D721Med (cell line): ENCODE measurements around the gene KAZALD1.

Experiments used
- DNase-seq: peaks from one replicate; pipeline ENCODE4 v3.0.0; 2011; ENCODE audit warnings: low spot score; ENCODE audit not compliant: insufficient read length
- FAIRE-seq: peaks from 2 replicates; lab custom pipeline; 2011; peaks lifted over from hg19 to GRCh38; lab: Jason Lieb, UNC
- CTCF ChIP-seq: IDR thresholded peaks from 2 replicates; pipeline ENCODE4 v1.5.1; 2012; ENCODE audit warnings: mild to moderate bottlenecking, control low read depth; ENCODE audit not compliant: insufficient read depth; ENCODE audit errors: missing control alignments

KAZALD1 gene

GRCh38 chr10:101016814-101017213 is 45.0 kb upstream of the KAZALD1 start:
- FAIRE-seq: no peak

GRCh38 chr10:101018118-101018599 is 43.6 kb upstream of the KAZALD1 start:
- TF ChIP-seq CTCF: no peak
- DNase-seq (no peak), FAIRE-seq (no peak)

More at GRCh38 chr10:101016814-101017213, 45.0 kb upstream of the KAZALD1 start:
- TF ChIP-seq CTCF: no peak
- DNase-seq: no peak

- peak; percentile 98 for DNase-seq
- peak; percentile 75 for TF ChIP-seq CTCF
- no peak for FAIRE-seq
Observed at GRCh38 chr10:101018600-101019439, 43.0 kb upstream of the KAZALD1 start.

- DNase-seq (no peak), FAIRE-seq (no peak)
- TF ChIP-seq CTCF: no peak
Observed at GRCh38 chr10:101019440-101019703, 42.4 kb upstream of the KAZALD1 start.

- FAIRE-seq: no peak
- no peak for DNase-seq
- no peak for TF ChIP-seq CTCF
Observed at GRCh38 chr10:101020427-101021075, 41.2 kb upstream of the KAZALD1 start.

GRCh38 chr10:101021239-101021638 is 40.5 kb upstream of the KAZALD1 start:
- DNase-seq: no peak
- no peak for TF ChIP-seq CTCF
- no peak for FAIRE-seq

- FAIRE-seq: no peak
Observed at GRCh38 chr10:101021692-101022251, 40.0 kb upstream of the KAZALD1 start.

More at GRCh38 chr10:101021692-101022251, 40.0 kb upstream of the KAZALD1 start:
- no peak for DNase-seq
- TF ChIP-seq CTCF: no peak
